Mucosa of descending colon (tissue), 3 donors: ENCODE data around the gene ZMIZ1. TPM values are rescaled to one million over a fixed set of nuclear protein-coding genes. Genes with fewer than 3 reads are reported as not detected.

ENCODE experiments used
- ATAC-seq: fragments of 200-7000 bp; cut with Tn5 transposase; one replicate; pipeline ENCODE4 v1.9.1; 2020; ENCODE audit warnings: mild to moderate bottlenecking, moderate library complexity
- DNase-seq, 3 donors: peaks; one replicate each; pipeline ENCODE4 v3.0.0-alpha.2; 2020
- H3K36me3 ChIP-seq: fragments of 200-600 bp; one replicate; pipeline ENCODE4 v1.8.0; 2021; ENCODE audit warnings: low read depth, mild to moderate bottlenecking
- H3K4me1 ChIP-seq: fragments of 200-600 bp; one replicate; pipeline ENCODE4 v1.8.0; 2021; ENCODE audit warnings: low read depth, mild to moderate bottlenecking
- H3K4me3 ChIP-seq: fragments of 200-600 bp; one replicate; pipeline ENCODE4 v1.8.0; 2021; ENCODE audit warnings: mild to moderate bottlenecking
- H3K9me3 ChIP-seq: fragments of 200-600 bp; one replicate; pipeline ENCODE4 v1.8.0; 2021; ENCODE audit warnings: mild to moderate bottlenecking
- intact Hi-C, 2 donors: fragments of 100-400 bp; cut with DNase I in 1 of 2; cut with micrococcal nuclease in 1 of 2; formaldehyde crosslinking; loops; one replicate each; pipeline versions ENCODE4 v1.11.0 to v1.11.1; 2022; cut with DNase I, micrococcal nuclease
- total RNA-seq, 3 donors: library from RNA; stranded (reverse); fragmentation: NEBNext Ultra II Directional in 2 of 3; extraction: Animal tissue kit (Norgen Biotek cat#: 25700) in 2 of 3; gene quantifications; one replicate each; pipeline versions ENCODE4 v1.2.1 to v1.2.4, GENCODE V29; 2021 to 2023
- TF ChIP-seq, protein P1 (sequence below): fragments of 200-600 bp; IDR thresholded peaks from one replicate; pipeline ENCODE4 v1.8.0; 2022; ENCODE audit warnings: antibody characterized with exemption, mild to moderate bottlenecking
- donor health status: DM: no; HTN: no; CAD: no; lungs with moderate emphysema.
- donor health status: DM: no; HTN: no; CAD: no.
- donor health status: DM: no; HTN: yes; CAD: no.

ZMIZ1 gene
- total RNA-seq, 3 donors from 2014 or later = 61.4 to 103 (median 89.1) TPM

DNA sequence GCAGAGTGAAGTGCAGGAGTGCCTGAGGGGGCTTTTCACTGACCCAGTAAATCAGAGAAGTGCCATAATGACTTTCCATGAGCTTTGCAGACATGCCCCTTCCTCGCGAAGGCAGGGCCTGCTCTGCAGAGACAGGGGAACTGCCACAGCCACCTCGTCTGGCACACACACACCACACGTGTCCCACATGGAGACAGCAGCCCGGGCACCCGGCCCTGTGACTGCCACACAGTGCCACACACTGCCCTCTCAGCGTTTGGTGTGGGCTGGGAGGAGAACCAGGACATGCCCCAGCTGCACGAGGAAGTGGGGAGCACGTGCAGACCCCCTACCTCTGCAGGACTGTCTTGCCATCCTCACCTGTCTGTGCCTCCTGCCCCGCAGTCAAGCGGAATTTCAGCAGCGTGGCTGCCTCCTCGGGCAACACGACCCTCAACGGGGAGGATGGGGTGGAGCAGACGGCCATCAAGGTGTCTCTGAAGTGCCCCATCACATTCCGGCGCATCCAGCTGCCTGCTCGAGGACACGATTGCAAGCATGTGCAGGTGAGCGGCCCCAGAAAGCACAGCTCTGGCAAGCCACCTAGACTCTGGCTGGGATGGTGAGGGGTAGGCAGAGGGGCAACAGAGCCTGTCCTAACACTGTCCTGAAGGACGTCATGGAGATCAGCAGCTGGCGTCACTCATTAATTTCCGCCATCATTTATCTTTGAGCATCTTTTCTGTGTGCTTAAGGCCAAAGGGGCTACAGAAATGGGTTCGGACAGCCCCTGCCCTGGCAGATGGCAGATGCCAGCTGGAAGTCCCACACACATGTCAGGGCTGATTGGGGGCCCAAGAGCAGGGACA is 235.1 kb downstream of the ZMIZ1 start:
- Histone ChIP-seq H3K9me3 (no peaks in the 10 kb centered on the region), H3K4me3 (no peak overlapping the region), H3K36me3 (peaks cover 11% of the 10 kb centered on the region), H3K4me1 (no peaks in the 10 kb centered on the region)
- peak in 1 of 3 donors; percentile 50 for DNase-seq
- ATAC-seq = no peak
- TF ChIP-seq, protein P1, sequence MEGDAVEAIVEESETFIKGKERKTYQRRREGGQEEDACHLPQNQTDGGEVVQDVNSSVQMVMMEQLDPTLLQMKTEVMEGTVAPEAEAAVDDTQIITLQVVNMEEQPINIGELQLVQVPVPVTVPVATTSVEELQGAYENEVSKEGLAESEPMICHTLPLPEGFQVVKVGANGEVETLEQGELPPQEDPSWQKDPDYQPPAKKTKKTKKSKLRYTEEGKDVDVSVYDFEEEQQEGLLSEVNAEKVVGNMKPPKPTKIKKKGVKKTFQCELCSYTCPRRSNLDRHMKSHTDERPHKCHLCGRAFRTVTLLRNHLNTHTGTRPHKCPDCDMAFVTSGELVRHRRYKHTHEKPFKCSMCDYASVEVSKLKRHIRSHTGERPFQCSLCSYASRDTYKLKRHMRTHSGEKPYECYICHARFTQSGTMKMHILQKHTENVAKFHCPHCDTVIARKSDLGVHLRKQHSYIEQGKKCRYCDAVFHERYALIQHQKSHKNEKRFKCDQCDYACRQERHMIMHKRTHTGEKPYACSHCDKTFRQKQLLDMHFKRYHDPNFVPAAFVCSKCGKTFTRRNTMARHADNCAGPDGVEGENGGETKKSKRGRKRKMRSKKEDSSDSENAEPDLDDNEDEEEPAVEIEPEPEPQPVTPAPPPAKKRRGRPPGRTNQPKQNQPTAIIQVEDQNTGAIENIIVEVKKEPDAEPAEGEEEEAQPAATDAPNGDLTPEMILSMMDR = no peak
- intact Hi-C loops = no loop called here

DNA sequence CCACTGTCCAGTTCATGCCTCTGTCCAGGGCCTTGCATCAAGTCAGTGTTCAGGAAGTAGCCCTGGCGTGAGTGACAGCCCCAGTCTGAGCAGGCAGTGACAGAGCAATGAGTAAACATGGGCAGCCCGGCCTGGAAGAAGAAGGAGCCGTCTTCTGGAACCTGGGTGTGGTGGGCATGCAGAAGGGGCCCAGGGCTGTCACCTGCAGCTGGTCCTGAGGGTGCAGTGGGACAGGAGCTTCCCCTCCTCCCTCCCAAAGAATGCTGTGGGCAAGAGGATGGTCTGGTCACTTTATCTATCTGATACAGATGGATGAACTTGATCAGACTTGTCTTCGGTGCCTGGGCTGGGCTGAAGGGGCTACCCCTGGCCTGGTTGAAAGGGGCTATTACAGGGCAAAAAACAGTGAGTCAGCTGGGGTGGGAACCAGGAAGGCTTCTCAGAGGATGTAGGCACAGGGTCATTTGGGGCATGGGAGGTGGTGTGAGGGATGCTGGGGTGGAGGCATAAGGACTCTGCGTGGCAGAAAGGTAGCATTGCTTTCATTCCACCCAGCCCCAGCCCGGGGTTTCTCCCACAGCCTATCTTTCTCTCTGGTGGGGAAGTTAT is 235.8 kb downstream of the ZMIZ1 start:
- ATAC-seq (no peak), DNase-seq (peak in 1 of 3 donors; percentile 31)
- no peak overlapping the region for H3K4me3 ChIP-seq
- no peaks in the 10 kb centered on the region for H3K9me3 ChIP-seq
- no peaks in the 10 kb centered on the region for H3K4me1 ChIP-seq
- intact Hi-C loops = no loop called here
- peaks cover 11% of the 10 kb centered on the region for H3K36me3 ChIP-seq
- TF ChIP-seq, protein P1 = no peak

DNA sequence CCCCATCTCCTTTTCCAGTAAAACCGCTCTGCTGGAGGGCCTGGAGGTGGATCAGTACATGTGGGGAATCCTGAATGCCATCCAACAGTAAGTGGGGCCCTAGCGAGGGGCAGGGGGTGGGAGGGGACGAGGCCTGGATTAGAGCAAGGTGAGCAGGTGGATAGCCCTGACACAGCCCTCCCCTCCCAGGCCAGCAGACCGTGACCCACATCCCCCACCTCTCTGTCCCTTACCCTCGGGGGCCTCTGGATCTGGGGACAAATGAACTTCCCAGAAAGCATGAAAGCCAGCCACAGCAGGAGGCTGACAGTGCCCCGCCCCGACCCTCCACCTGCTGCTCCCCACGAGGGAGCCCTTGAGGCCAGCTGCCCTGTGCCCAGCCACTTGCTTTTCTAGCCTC is 236.7 kb downstream of the ZMIZ1 start:
- DNase-seq (no peak), ATAC-seq (no peak)
- peaks cover 11% of the 10 kb centered on the region for H3K36me3 ChIP-seq
- H3K9me3 ChIP-seq = no peaks in the 10 kb centered on the region
- no peak overlapping the region for H3K4me3 ChIP-seq
- TF ChIP-seq, protein P1 = no peak
- no peaks in the 10 kb centered on the region for H3K4me1 ChIP-seq
- intact Hi-C loops = no loop called here

DNA sequence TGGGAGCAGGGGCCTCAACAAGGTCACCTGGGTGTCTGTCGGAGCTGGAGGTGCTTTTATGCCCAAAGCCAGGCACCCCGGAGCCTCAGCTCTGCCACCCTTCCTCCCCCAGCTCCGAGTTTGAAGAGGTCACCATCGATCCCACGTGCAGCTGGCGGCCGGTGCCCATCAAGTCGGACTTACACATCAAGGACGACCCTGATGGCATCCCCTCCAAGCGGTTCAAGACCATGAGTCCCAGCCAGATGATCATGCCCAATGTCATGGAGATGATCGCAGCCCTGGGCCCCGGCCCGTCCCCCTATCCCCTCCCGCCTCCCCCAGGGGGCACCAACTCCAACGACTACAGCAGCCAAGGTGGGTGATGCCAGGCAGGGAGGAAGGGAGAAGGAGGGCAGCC is 237.2 kb downstream of the ZMIZ1 start:
- peaks cover 6% of the 10 kb centered on the region for H3K36me3 ChIP-seq
- no peak overlapping the region for H3K4me3 ChIP-seq
- ATAC-seq (no peak), DNase-seq (peak in 1 of 3 donors; percentile 38)
- TF ChIP-seq, protein P1 = no peak
- no peaks in the 10 kb centered on the region for H3K4me1 ChIP-seq
- intact Hi-C loops = no loop called here
- H3K9me3 ChIP-seq = no peaks in the 10 kb centered on the region

DNA sequence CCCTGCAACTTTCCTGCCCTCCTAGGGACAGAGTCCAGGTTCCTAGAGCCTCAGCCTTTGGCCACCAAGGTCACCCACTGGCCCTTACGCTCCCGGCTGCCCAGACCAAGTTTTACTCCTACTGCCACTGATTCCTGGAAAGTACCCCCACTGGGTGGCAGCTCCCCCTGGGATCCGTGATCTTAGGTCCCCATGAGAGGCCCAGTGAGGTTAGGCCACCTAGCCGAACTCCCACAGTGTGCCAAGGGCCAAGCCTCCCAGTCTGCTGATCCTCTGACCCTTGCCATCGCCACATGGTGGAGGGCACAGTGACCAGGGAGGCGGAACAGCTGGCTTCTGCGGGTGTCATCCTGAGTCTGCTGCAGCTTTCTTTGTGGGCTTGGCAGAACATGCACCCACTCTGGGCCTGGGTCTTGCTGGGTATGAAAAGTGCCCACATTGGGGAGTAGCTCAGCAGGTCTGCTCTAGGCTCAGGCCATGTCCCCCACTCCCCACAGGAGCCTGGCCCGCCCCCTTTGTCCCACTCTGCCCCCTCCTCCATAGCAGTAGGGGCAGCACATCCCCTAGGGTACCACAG is 238.0 kb downstream of the ZMIZ1 start:
- intact Hi-C loops = no loop called here
- H3K36me3 ChIP-seq = peaks cover 6% of the 10 kb centered on the region

More for the DNA sequence above, 238.0 kb downstream of the ZMIZ1 start:
- Histone ChIP-seq H3K9me3 (no peaks in the 10 kb centered on the region), H3K4me1 (no peaks in the 10 kb centered on the region), H3K4me3 (no peak overlapping the region)
- DNase-seq (peak in 1 of 3 donors; percentile 36), ATAC-seq (no peak)
- TF ChIP-seq, protein P1 = no peak
